Osteoblast (primary cell): Measurements from ENCODE around the gene DNASE1L3. TPM values are rescaled to one million over a fixed set of nuclear protein-coding genes. Genes with fewer than 3 reads are reported as not detected.
A peak's percentile ranks its signal among the peaks of the same experiment; 100 is the strongest.

ENCODE experiments used
- DNase-seq: peaks from one replicate; pipeline ENCODE4 v3.0.0; 2011; ENCODE audit warnings: low spot score, mixed read lengths; ENCODE audit not compliant: insufficient read length; ENCODE audit errors: missing footprints
- H2AFZ ChIP-seq: 2 replicates; pipeline ENCODE4 v1.6.0; 2011; ENCODE audit warnings: mild to moderate bottlenecking, low read length
- H3K27ac ChIP-seq: 2 replicates; pipeline ENCODE4 v1.5.1; 2011; ENCODE audit warnings: mild to moderate bottlenecking, low read depth, low read length, moderate library complexity
- H3K27me3 ChIP-seq: 2 replicates; pipeline ENCODE4 v1.6.0; 2012; ENCODE audit warnings: mild to moderate bottlenecking, control low read depth, inconsistent platforms, low read length, moderate library complexity; ENCODE audit not compliant: insufficient read depth
- H3K36me3 ChIP-seq: 2 replicates; pipeline ENCODE4 v1.5.1; 2011; ENCODE audit warnings: mild to moderate bottlenecking, low read length, control low read depth, moderate library complexity; ENCODE audit not compliant: insufficient read depth
- H3K4me1 ChIP-seq: 2 replicates; pipeline ENCODE4 v1.5.1; 2011; ENCODE audit warnings: mild to moderate bottlenecking, low read length, control low read depth, moderate library complexity; ENCODE audit not compliant: insufficient read depth
- H3K4me2 ChIP-seq: 2 replicates; pipeline ENCODE4 v1.6.0; 2011; ENCODE audit warnings: mild to moderate bottlenecking, low read length; ENCODE audit not compliant: insufficient read depth
- H3K4me3 ChIP-seq: fragments of 200-600 bp; sonication (generic); 3 replicates; pipeline ENCODE4 v1.5.1; 2012; ENCODE audit warnings: mild to moderate bottlenecking, low read length, inconsistent platforms; ENCODE audit not compliant: insufficient read depth
- H3K79me2 ChIP-seq: 2 replicates; pipeline ENCODE4 v1.6.0; 2012; ENCODE audit warnings: mild to moderate bottlenecking, low read length, control low read depth, inconsistent platforms; ENCODE audit not compliant: insufficient read depth
- H3K9me3 ChIP-seq: 2 replicates; pipeline ENCODE4 v1.5.1; 2011; ENCODE audit warnings: low read depth, low read length, control low read depth
- H4K20me1 ChIP-seq: 2 replicates; pipeline ENCODE4 v1.6.0; 2012; ENCODE audit warnings: mild to moderate bottlenecking, low read length, control low read depth; ENCODE audit not compliant: insufficient read depth
- CTCF ChIP-seq: IDR thresholded peaks from 2 replicates; pipeline ENCODE4 v1.5.1; 2011; ENCODE audit warnings: mild to moderate bottlenecking, low read depth, low read length, moderate library complexity; ENCODE audit errors: extremely low read depth
- total RNA-seq: library from RNA; depleted of rRNA; stranded (reverse); fragments of >200 nt; gene quantifications from 2 replicates; pipeline ENCODE4 v1.2.3, GENCODE V29; 2012

The DNASE1L3 gene
- total RNA-seq, 1 donor: not detected

- Histone ChIP-seq H3K79me2 (peaks cover 15% of the 10 kb centered on the region), H3K27ac (no peak within 1 kb of the TSS), H4K20me1 (peaks cover 7% of the 10 kb centered on the region), H3K27me3 (peaks cover 6% of the 10 kb centered on the region), H3K9me3 (no peaks in the 10 kb centered on the region), H3K4me3 (peak within 1 kb of the TSS; percentile 82), H2AFZ (peak within 1 kb of the TSS; percentile 94), H3K4me1 (peaks cover 6% of the 10 kb centered on the region), H3K4me2 (peak within 1 kb of the TSS; percentile 95), H3K36me3 (no peaks in the 10 kb centered on the region)
- peak; percentile 96 for DNase-seq
- no peak for TF ChIP-seq CTCF
Observed at GRCh38 chr3:58237238-58237940, 26.6 kb upstream of the DNASE1L3 start, which contains the start of gene ABHD6. TSS of gene ABHD6 (plus strand) at chr3:58237792. CDS start at chr3:58256587, 18,795 bp downstream.

GRCh38 chr3:58236527-58237237 is 25.9 kb upstream of the DNASE1L3 start:
- Histone ChIP-seq H3K9me3 (no peaks in the 10 kb centered on the region), H3K27me3 (peaks cover 9% of the 10 kb centered on the region), H3K27ac (no peak overlapping the region), H3K4me3 (peak overlapping the region; percentile 82), H3K79me2 (peaks cover 12% of the 10 kb centered on the region), H3K36me3 (no peaks in the 10 kb centered on the region), H3K4me2 (peak overlapping the region; percentile 95), H3K4me1 (peaks cover 6% of the 10 kb centered on the region), H2AFZ (peak overlapping the region; percentile 94), H4K20me1 (peaks cover under 1% of the 10 kb centered on the region)
- peak; percentile 39 for DNase-seq
- TF ChIP-seq CTCF: no peak

- H3K4me1 ChIP-seq: peaks cover 6% of the 10 kb centered on the region
- TF ChIP-seq CTCF: no peak
- peaks cover 10% of the 10 kb centered on the region for H3K79me2 ChIP-seq
- no peak overlapping the region for H3K4me3 ChIP-seq
- no peak overlapping the region for H3K27ac ChIP-seq
- peaks cover 11% of the 10 kb centered on the region for H3K27me3 ChIP-seq
- H3K36me3 ChIP-seq: no peaks in the 10 kb centered on the region
- H3K4me2 ChIP-seq: no peak overlapping the region
- no peak overlapping the region for H2AFZ ChIP-seq
- no peaks in the 10 kb centered on the region for H4K20me1 ChIP-seq
- DNase-seq: no peak
- H3K9me3 ChIP-seq: no peaks in the 10 kb centered on the region
Observed at GRCh38 chr3:58235970-58236369, 25.2 kb upstream of the DNASE1L3 start.

GRCh38 chr3:58234516-58234931 is 23.8 kb upstream of the DNASE1L3 start:
- no peak overlapping the region for H3K4me2 ChIP-seq
- no peaks in the 10 kb centered on the region for H3K36me3 ChIP-seq
- no peak for TF ChIP-seq CTCF
- no peaks in the 10 kb centered on the region for H4K20me1 ChIP-seq
- no peak overlapping the region for H2AFZ ChIP-seq
- no peak overlapping the region for H3K27ac ChIP-seq
- no peaks in the 10 kb centered on the region for H3K9me3 ChIP-seq
- DNase-seq: peak; percentile 71
- H3K79me2 ChIP-seq: peaks cover 10% of the 10 kb centered on the region
- H3K27me3 ChIP-seq: peaks cover 19% of the 10 kb centered on the region
- H3K4me3 ChIP-seq: no peak overlapping the region
- H3K4me1 ChIP-seq: peaks cover 6% of the 10 kb centered on the region
